AG10803 (cell line): ENCODE measurements around the gene CDK18.

Experiments used
- DNase-seq: peaks from one replicate; pipeline ENCODE4 v3.0.0; 2010; ENCODE audit warnings: low read depth
- H3K4me3 ChIP-seq: 2 replicates; pipeline ENCODE4 v1.5.1; 2011; ENCODE audit warnings: mild to moderate bottlenecking, low read length, control low read depth
- TF ChIP-seq, protein P1 (sequence below): conservative IDR thresholded peaks from 2 replicates; pipeline ENCODE4 v1.5.1; 2011; ENCODE audit warnings: mild to moderate bottlenecking, low read length, control low read depth, inconsistent platforms

CDK18 gene

DNA sequence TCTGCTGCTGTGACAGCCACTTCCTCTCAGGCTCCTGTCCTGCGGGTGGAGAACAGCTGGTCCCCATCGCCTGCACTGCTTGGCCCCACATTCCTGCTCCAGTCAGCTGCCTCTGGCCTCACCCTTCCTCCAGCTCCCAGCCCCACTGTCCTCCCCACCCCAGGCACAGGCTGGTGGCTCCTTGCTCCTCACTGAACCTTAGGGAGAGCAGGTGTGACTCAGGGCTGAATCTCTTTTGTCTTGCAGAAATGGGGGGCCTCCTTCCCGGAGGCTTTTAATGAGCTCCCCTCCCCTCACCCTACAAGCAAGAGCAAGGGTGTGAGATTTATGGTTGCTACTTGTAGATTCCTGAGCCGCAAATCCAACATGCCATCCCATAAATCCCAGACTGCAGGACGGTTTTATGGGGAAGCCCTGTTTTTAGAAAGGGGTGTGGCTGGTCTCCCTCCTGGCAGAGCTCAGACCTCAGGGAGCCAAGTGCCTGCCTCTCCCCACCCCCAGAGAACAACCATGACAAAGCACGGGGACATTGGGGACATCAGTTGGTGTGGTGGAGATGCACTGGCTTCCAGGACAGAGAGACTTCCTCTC, 15.2 kb downstream of the CDK18 start:
- no peak overlapping the region for H3K4me3 ChIP-seq
- TF ChIP-seq, protein P1, sequence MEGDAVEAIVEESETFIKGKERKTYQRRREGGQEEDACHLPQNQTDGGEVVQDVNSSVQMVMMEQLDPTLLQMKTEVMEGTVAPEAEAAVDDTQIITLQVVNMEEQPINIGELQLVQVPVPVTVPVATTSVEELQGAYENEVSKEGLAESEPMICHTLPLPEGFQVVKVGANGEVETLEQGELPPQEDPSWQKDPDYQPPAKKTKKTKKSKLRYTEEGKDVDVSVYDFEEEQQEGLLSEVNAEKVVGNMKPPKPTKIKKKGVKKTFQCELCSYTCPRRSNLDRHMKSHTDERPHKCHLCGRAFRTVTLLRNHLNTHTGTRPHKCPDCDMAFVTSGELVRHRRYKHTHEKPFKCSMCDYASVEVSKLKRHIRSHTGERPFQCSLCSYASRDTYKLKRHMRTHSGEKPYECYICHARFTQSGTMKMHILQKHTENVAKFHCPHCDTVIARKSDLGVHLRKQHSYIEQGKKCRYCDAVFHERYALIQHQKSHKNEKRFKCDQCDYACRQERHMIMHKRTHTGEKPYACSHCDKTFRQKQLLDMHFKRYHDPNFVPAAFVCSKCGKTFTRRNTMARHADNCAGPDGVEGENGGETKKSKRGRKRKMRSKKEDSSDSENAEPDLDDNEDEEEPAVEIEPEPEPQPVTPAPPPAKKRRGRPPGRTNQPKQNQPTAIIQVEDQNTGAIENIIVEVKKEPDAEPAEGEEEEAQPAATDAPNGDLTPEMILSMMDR = no peak
- peak; percentile 51 for DNase-seq

GRCh38 chr1:205520709-205521108, 16.2 kb downstream of the CDK18 start:
- no peak overlapping the region for H3K4me3 ChIP-seq
- TF ChIP-seq, protein P1 = no peak
- no peak for DNase-seq

GRCh38 chr1:205521686-205522085, 17.2 kb downstream of the CDK18 start:
- TF ChIP-seq, protein P1 = no peak
- H3K4me3 ChIP-seq = no peak overlapping the region
- no peak for DNase-seq

- DNase-seq = no peak
- TF ChIP-seq, protein P1 = no peak
- H3K4me3 ChIP-seq = no peak overlapping the region
Measured at GRCh38 chr1:205522692-205523091, 18.2 kb downstream of the CDK18 start.

- H3K4me3 ChIP-seq = no peak overlapping the region
- TF ChIP-seq, protein P1 = no peak
- no peak for DNase-seq
Measured at GRCh38 chr1:205523261-205523890, 18.9 kb downstream of the CDK18 start.

DNA sequence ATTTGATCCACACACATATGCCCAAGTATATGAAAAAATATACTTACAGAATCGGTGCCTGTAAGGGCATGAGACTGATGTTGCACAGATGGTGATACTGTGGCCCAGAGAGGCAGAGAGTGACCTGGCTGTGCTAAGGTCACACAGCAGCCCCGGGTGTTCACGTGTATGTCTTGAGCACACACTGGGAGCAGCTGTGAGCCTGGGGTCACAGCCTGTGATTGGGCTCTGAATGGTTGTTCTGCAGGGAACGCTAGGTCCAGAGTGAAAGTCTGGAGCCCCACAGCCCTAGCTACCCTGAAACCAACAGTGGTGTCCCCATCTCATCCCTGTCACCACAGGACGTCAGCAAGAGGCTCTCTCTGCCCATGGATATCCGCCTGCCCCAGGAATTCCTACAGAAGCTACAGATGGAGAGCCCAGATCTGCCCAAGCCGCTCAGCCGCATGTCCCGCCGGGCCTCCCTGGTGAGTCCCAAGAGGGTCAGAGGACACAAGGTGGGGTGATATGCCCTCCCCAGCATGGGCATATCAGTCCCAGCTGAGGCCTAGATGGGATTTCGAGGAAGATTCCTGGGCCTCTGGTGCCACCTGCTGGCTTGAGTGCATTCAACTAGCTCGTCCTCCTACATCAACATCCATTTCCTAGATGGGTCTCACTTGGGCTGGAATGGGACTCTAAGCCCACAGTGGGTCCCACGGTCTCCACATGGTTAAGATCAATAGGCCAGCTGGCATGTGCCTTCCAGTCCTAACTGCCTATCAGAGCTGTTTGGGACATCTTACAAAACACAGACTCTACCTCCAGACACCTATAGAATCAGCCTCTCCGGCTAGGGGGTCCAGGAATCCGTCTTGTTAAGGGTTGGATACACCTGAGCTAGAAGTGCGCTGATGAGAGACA, 19.7 kb downstream of the CDK18 start:
- TF ChIP-seq, protein P1 = peak; percentile 86
- no peak overlapping the region for H3K4me3 ChIP-seq
- peak; percentile 56 for DNase-seq
